HL-60 (cell line): ENCODE measurements around the gene FIBP.

ENCODE experiments used
- DNase-seq, 2 experiments: peaks; one replicate each; pipeline ENCODE4 v3.0.0-alpha.2; 2010 to 2020; ENCODE audit warnings: low read depth in 1 of 2, low spot score in 1 of 2
- H3K27ac ChIP-seq: fragments of 250-450 bp; sonication (Bioruptor Pico); replicated peaks from 2 replicates; pipeline ENCODE4 v1.5.1; 2020; ENCODE audit warnings: mild to moderate bottlenecking, moderate library complexity
- H3K27me3 ChIP-seq: fragments of 250-450 bp; sonication (Bioruptor Pico); 2 replicates; pipeline ENCODE4 v1.5.1; 2021; ENCODE audit warnings: mild to moderate bottlenecking, moderate library complexity; ENCODE audit not compliant: insufficient read depth, poor library complexity, severe bottlenecking
- H3K4me3 ChIP-seq: replicated peaks from 2 replicates; pipeline ENCODE4 v1.5.1; 2011; ENCODE audit warnings: mild to moderate bottlenecking, control low read depth, low read length; ENCODE audit not compliant: insufficient read depth
- CTCF ChIP-seq: IDR thresholded peaks from one replicate; pipeline ENCODE4 v1.5.1; 2011; ENCODE audit warnings: low read length, control low read depth, inconsistent platforms; ENCODE audit not compliant: insufficient read depth
- GABPA ChIP-seq: IDR thresholded peaks from 2 replicates; pipeline ENCODE4 v1.6.1; 2012; ENCODE audit warnings: low read depth
- POLR2AphosphoS5 ChIP-seq: IDR thresholded peaks from 2 replicates; pipeline ENCODE4 v1.6.1; 2012; ENCODE audit warnings: low read depth
- REST ChIP-seq: IDR thresholded peaks from 2 replicates; pipeline ENCODE4 v1.6.1; 2012; ENCODE audit warnings: low read depth; ENCODE audit not compliant: insufficient replicate concordance
- SPI1 ChIP-seq: IDR thresholded peaks from 2 replicates; pipeline ENCODE4 v1.6.1; 2012; ENCODE audit warnings: low read depth, mild to moderate bottlenecking, borderline replicate concordance
- long read RNA-seq: library from polyadenylated mRNA; unstranded; transcript quantifications from one replicate; pipeline ENCODE4 v2.0.0, GENCODE V29; 2020

The FIBP gene
- long read RNA-seq, transcript FIBP-202 (10 exons, 1,248 nt) = major isoform, 204 of 275 reads
- long read RNA-seq, transcript FIBP-201 (10 exons, 1,261 nt) = minor isoform, 11 of 275 reads
- long read RNA-seq, transcript FIBP-211 (9 exons, 1,010 nt) = minor isoform, 10 of 275 reads
- long read RNA-seq, partial matches to known transcripts = 11 of 275 reads
- long read RNA-seq, other reads (novel, unspliced or antisense) = 39 of 275 reads

- Histone ChIP-seq H3K4me3 (peak within 1 kb of the TSS; percentile 96), H3K27me3 (no peaks in the 10 kb centered on the region), H3K27ac (peak within 1 kb of the TSS; percentile 72)
- peak; percentile 95 to 98 for DNase-seq
- peak; percentile 88 for TF ChIP-seq GABPA
- peak; percentile 83 for TF ChIP-seq POLR2AphosphoS5
- TF ChIP-seq CTCF = peak; percentile 59
- no peak for TF ChIP-seq REST
- peak; percentile 71 for TF ChIP-seq SPI1
Observed at GRCh38 chr11:65888163-65888814, at the start of gene FIBP. Gene FIBP, minus strand, starts transcription at chr11:65888471. Its CDS starts 53 bp downstream, at chr11:65888418.

GRCh38 chr11:65937766-65938165 lies 49.5 kb upstream of the FIBP start:
- Histone ChIP-seq H3K4me3 (no peak overlapping the region), H3K27ac (no peak overlapping the region), H3K27me3 (no peaks in the 10 kb centered on the region)
- TF ChIP-seq GABPA (no peak), SPI1 (no peak), REST (no peak), POLR2AphosphoS5 (no peak), CTCF (no peak)
- no peak for DNase-seq

GRCh38 chr11:65934014-65934413 lies 45.7 kb upstream of the FIBP start:
- H3K4me3 ChIP-seq = no peak overlapping the region
- H3K27me3 ChIP-seq = no peaks in the 10 kb centered on the region
- DNase-seq = no peak

More at GRCh38 chr11:65934014-65934413, 45.7 kb upstream of the FIBP start:
- H3K27ac ChIP-seq = no peak overlapping the region
- TF ChIP-seq CTCF = no peak
